ENCODE measurements around the gene INTS2. TPM values are rescaled to one million over a fixed set of nuclear protein-coding genes. Genes with fewer than 3 reads are reported as not detected.
"Not testable (repeated sequence)": the region's sequence is repeated elsewhere in the genome, so short reads cannot be mapped to it uniquely, and the experiment has no call there.

Gene INTS2
- total RNA-seq, 1 donor from 2014 or later, result 14.1 TPM

- Histone ChIP-seq H3K36me3 (ENCODE audit: control insufficient read depth in 3 of 3, insufficient read depth in 3 of 3, low read length in 3 of 3) (peaks cover 11 to 53% (median 37%) of the 10 kb centered on the region in 3 donors), H3K9me3 (ENCODE audit: control insufficient read depth in 3 of 3, low read length in 3 of 3) (no peaks in the 10 kb centered on the region), H3K27ac (ENCODE audit: low read depth, low read length) (no peak overlapping the region), H3K27me3 (ENCODE audit: control insufficient read depth in 3 of 3, insufficient read depth in 3 of 3, low read length in 3 of 3) (no peaks in the 10 kb centered on the region), H3K4me1 (ENCODE audit: control insufficient read depth in 3 of 3, insufficient read depth in 3 of 3, low read length in 3 of 3) (no peaks in the 10 kb centered on the region), H3K4me3 (ENCODE audit: low read length in 3 of 3) (no peak overlapping the region), H3K9ac (ENCODE audit: low read depth in 1 of 3, low read length in 3 of 3) (no peak overlapping the region)
Observed at GRCh38 chr17:61903251-61903650, 24.5 kb downstream of the INTS2 start.

GRCh38 chr17:61897548-61898180 is 30.1 kb downstream of the INTS2 start:
- Histone ChIP-seq H3K36me3 (ENCODE audit: control insufficient read depth in 3 of 3, insufficient read depth in 3 of 3, low read length in 3 of 3) (peaks cover 15 to 22% (median 17%) of the 10 kb centered on the region in 3 donors), H3K4me1 (ENCODE audit: control insufficient read depth in 3 of 3, insufficient read depth in 3 of 3, low read length in 3 of 3) (no peaks in the 10 kb centered on the region), H3K9ac (ENCODE audit: low read depth in 1 of 3, low read length in 3 of 3) (no peak overlapping the region), H3K9me3 (ENCODE audit: control insufficient read depth in 3 of 3, low read length in 3 of 3) (no peaks in the 10 kb centered on the region), H3K27me3 (ENCODE audit: control insufficient read depth in 3 of 3, insufficient read depth in 3 of 3, low read length in 3 of 3) (no peaks in the 10 kb centered on the region), H3K27ac (ENCODE audit: low read depth, low read length) (no peak overlapping the region), H3K4me3 (ENCODE audit: low read length in 3 of 3) (no peak overlapping the region)

GRCh38 chr17:61895391-61895790 is 32.4 kb downstream of the INTS2 start:
- Histone ChIP-seq H3K9ac (ENCODE audit: low read depth in 1 of 3, low read length in 3 of 3) (peak overlapping the region in 1 of 3 donors; percentile 33), H3K36me3 (ENCODE audit: control insufficient read depth in 3 of 3, insufficient read depth in 3 of 3, low read length in 3 of 3) (peaks cover 11 to 26% (median 15%) of the 10 kb centered on the region in 3 donors), H3K4me3 (ENCODE audit: low read length in 3 of 3) (no peak overlapping the region), H3K27ac (ENCODE audit: low read depth, low read length) (no peak overlapping the region), H3K9me3 (ENCODE audit: control insufficient read depth in 3 of 3, low read length in 3 of 3) (no peaks in the 10 kb centered on the region), H3K4me1 (ENCODE audit: control insufficient read depth in 3 of 3, insufficient read depth in 3 of 3, low read length in 3 of 3) (no peaks in the 10 kb centered on the region), H3K27me3 (ENCODE audit: control insufficient read depth in 3 of 3, insufficient read depth in 3 of 3, low read length in 3 of 3) (no peaks in the 10 kb centered on the region)

GRCh38 chr17:61894310-61894709 is 33.5 kb downstream of the INTS2 start:
- H3K36me3 ChIP-seq (ENCODE audit: control insufficient read depth in 3 of 3, insufficient read depth in 3 of 3, low read length in 3 of 3), result peaks cover 10 to 32% (median 13%) of the 10 kb centered on the region in 3 donors
- not testable (repeated sequence) for H3K9me3 ChIP-seq (ENCODE audit: control insufficient read depth in 3 of 3, low read length in 3 of 3); H3K27me3 ChIP-seq (ENCODE audit: control insufficient read depth in 3 of 3, insufficient read depth in 3 of 3, low read length in 3 of 3); H3K27ac ChIP-seq (ENCODE audit: low read depth, low read length); H3K4me1 ChIP-seq (ENCODE audit: control insufficient read depth in 3 of 3, insufficient read depth in 3 of 3, low read length in 3 of 3); H3K9ac ChIP-seq (ENCODE audit: low read depth in 1 of 3, low read length in 3 of 3); H3K4me3 ChIP-seq (ENCODE audit: low read length in 3 of 3)

GRCh38 chr17:61887733-61888132 is 40.0 kb downstream of the INTS2 start:
- not testable (repeated sequence) for H3K27ac ChIP-seq (ENCODE audit: low read depth, low read length); H3K27me3 ChIP-seq (ENCODE audit: control insufficient read depth in 3 of 3, insufficient read depth in 3 of 3, low read length in 3 of 3); H3K4me1 ChIP-seq (ENCODE audit: control insufficient read depth in 3 of 3, insufficient read depth in 3 of 3, low read length in 3 of 3); H3K4me3 ChIP-seq (ENCODE audit: low read length in 3 of 3); H3K9me3 ChIP-seq (ENCODE audit: control insufficient read depth in 3 of 3, low read length in 3 of 3); H3K9ac ChIP-seq (ENCODE audit: low read depth in 1 of 3, low read length in 3 of 3)
- H3K36me3 ChIP-seq (ENCODE audit: control insufficient read depth in 3 of 3, insufficient read depth in 3 of 3, low read length in 3 of 3), result peaks cover 8 to 35% (median 28%) of the 10 kb centered on the region in 3 donors

GRCh38 chr17:61885865-61886264 is 41.9 kb downstream of the INTS2 start:
- peaks cover 8 to 33% (median 26%) of the 10 kb centered on the region in 3 donors for H3K36me3 ChIP-seq (ENCODE audit: control insufficient read depth in 3 of 3, insufficient read depth in 3 of 3, low read length in 3 of 3)
- H3K4me1 ChIP-seq (ENCODE audit: control insufficient read depth in 3 of 3, insufficient read depth in 3 of 3, low read length in 3 of 3); H3K9ac ChIP-seq (ENCODE audit: low read depth in 1 of 3, low read length in 3 of 3): not testable (repeated sequence)

GRCh38 chr17:61884864-61885263 is 42.9 kb downstream of the INTS2 start:
- no peak overlapping the region for H3K9ac ChIP-seq (ENCODE audit: low read depth in 1 of 3, low read length in 3 of 3)
- no peak overlapping the region for H3K4me3 ChIP-seq (ENCODE audit: low read length in 3 of 3)
- H3K27me3 ChIP-seq (ENCODE audit: control insufficient read depth in 3 of 3, insufficient read depth in 3 of 3, low read length in 3 of 3), result no peaks in the 10 kb centered on the region
- no peaks in the 10 kb centered on the region for H3K4me1 ChIP-seq (ENCODE audit: control insufficient read depth in 3 of 3, insufficient read depth in 3 of 3, low read length in 3 of 3)
- H3K36me3 ChIP-seq (ENCODE audit: control insufficient read depth in 3 of 3, insufficient read depth in 3 of 3, low read length in 3 of 3), result peaks cover 8 to 32% (median 23%) of the 10 kb centered on the region in 3 donors
- H3K27ac ChIP-seq (ENCODE audit: low read depth, low read length), result no peak overlapping the region
- no peaks in the 10 kb centered on the region for H3K9me3 ChIP-seq (ENCODE audit: control insufficient read depth in 3 of 3, low read length in 3 of 3)

More at GRCh38 chr17:61885865-61886264, 41.9 kb downstream of the INTS2 start:
- H3K9me3 ChIP-seq (ENCODE audit: control insufficient read depth in 3 of 3, low read length in 3 of 3); H3K4me3 ChIP-seq (ENCODE audit: low read length in 3 of 3); H3K27me3 ChIP-seq (ENCODE audit: control insufficient read depth in 3 of 3, insufficient read depth in 3 of 3, low read length in 3 of 3); H3K27ac ChIP-seq (ENCODE audit: low read depth, low read length): not testable (repeated sequence)

GRCh38 chr17:61880589-61881102 is 47.1 kb downstream of the INTS2 start:
- Histone ChIP-seq H3K36me3 (ENCODE audit: control insufficient read depth in 3 of 3, insufficient read depth in 3 of 3, low read length in 3 of 3) (peaks cover 2 to 19% (median 15%) of the 10 kb centered on the region in 3 donors), H3K4me1 (ENCODE audit: control insufficient read depth in 3 of 3, insufficient read depth in 3 of 3, low read length in 3 of 3) (no peaks in the 10 kb centered on the region), H3K9me3 (ENCODE audit: control insufficient read depth in 3 of 3, low read length in 3 of 3) (no peaks in the 10 kb centered on the region), H3K4me3 (ENCODE audit: low read length in 3 of 3) (no peak overlapping the region), H3K9ac (ENCODE audit: low read depth in 1 of 3, low read length in 3 of 3) (no peak overlapping the region), H3K27me3 (ENCODE audit: control insufficient read depth in 3 of 3, insufficient read depth in 3 of 3, low read length in 3 of 3) (no peaks in the 10 kb centered on the region), H3K27ac (ENCODE audit: low read depth, low read length) (no peak overlapping the region)

- H3K36me3 ChIP-seq (ENCODE audit: control insufficient read depth in 3 of 3, insufficient read depth in 3 of 3, low read length in 3 of 3), result peaks cover 4 to 19% (median 19%) of the 10 kb centered on the region in 3 donors
- no peak overlapping the region for H3K9ac ChIP-seq (ENCODE audit: low read depth in 1 of 3, low read length in 3 of 3)
- H3K27ac ChIP-seq (ENCODE audit: low read depth, low read length), result no peak overlapping the region
- no peaks in the 10 kb centered on the region for H3K27me3 ChIP-seq (ENCODE audit: control insufficient read depth in 3 of 3, insufficient read depth in 3 of 3, low read length in 3 of 3)
- H3K4me1 ChIP-seq (ENCODE audit: control insufficient read depth in 3 of 3, insufficient read depth in 3 of 3, low read length in 3 of 3), result no peaks in the 10 kb centered on the region
- H3K4me3 ChIP-seq (ENCODE audit: low read length in 3 of 3), result no peak overlapping the region
- H3K9me3 ChIP-seq (ENCODE audit: control insufficient read depth in 3 of 3, low read length in 3 of 3), result no peaks in the 10 kb centered on the region
Observed at GRCh38 chr17:61878984-61879612, 48.7 kb downstream of the INTS2 start.

GRCh38 chr17:61878520-61878919 is 49.3 kb downstream of the INTS2 start:
- no peak overlapping the region for H3K27ac ChIP-seq (ENCODE audit: low read depth, low read length)
- no peaks in the 10 kb centered on the region for H3K4me1 ChIP-seq (ENCODE audit: control insufficient read depth in 3 of 3, insufficient read depth in 3 of 3, low read length in 3 of 3)
- peaks cover 2 to 21% (median 19%) of the 10 kb centered on the region in 3 donors for H3K36me3 ChIP-seq (ENCODE audit: control insufficient read depth in 3 of 3, insufficient read depth in 3 of 3, low read length in 3 of 3)

More at GRCh38 chr17:61878520-61878919, 49.3 kb downstream of the INTS2 start:
- no peaks in the 10 kb centered on the region for H3K27me3 ChIP-seq (ENCODE audit: control insufficient read depth in 3 of 3, insufficient read depth in 3 of 3, low read length in 3 of 3)
- no peaks in the 10 kb centered on the region for H3K9me3 ChIP-seq (ENCODE audit: control insufficient read depth in 3 of 3, low read length in 3 of 3)
- no peak overlapping the region for H3K4me3 ChIP-seq (ENCODE audit: low read length in 3 of 3)
- no peak overlapping the region for H3K9ac ChIP-seq (ENCODE audit: low read depth in 1 of 3, low read length in 3 of 3)
